ENCODE data around the gene STX2. TPM values are rescaled to one million over a fixed set of nuclear protein-coding genes. Genes with fewer than 3 reads are reported as not detected.
A peak's percentile ranks its signal among the peaks of the same experiment; 100 is the strongest.
"Not testable (repeated sequence)": the region's sequence is repeated elsewhere in the genome, so short reads cannot be mapped to it uniquely, and the experiment has no call there.

Gene STX2
- total RNA-seq, 1 donor from 2014 or later = 33.0 TPM

GRCh38 chr12:130877333-130877732 is 38.3 kb upstream of the STX2 start:
- Mint-ChIP-seq H3K36me3 (ENCODE audit: low read depth, unreplicated experiment) (peaks cover 27% of the 10 kb centered on the region), H3K27ac (ENCODE audit: unreplicated experiment) (no peak overlapping the region), H3K9me3 (ENCODE audit: unreplicated experiment) (no peaks in the 10 kb centered on the region), H3K4me1 (ENCODE audit: low read depth, unreplicated experiment) (peaks cover 16% of the 10 kb centered on the region), H3K4me3 (ENCODE audit: unreplicated experiment) (no peak overlapping the region), H3K27me3 (ENCODE audit: low read depth, unreplicated experiment) (no peaks in the 10 kb centered on the region)
- FAIRE-seq (no peak), DNase-seq (ENCODE audit: low read depth) (no peak)
- H3K27me3 ChIP-seq (ENCODE audit: insufficient read depth, low read length) = no peaks in the 10 kb centered on the region
- no peak overlapping the region for H3K9ac ChIP-seq (ENCODE audit: low read length)
- H3K9me3 ChIP-seq (ENCODE audit: insufficient read depth, low read depth, low read length) = no peaks in the 10 kb centered on the region
- no peak overlapping the region for H2AFZ ChIP-seq (ENCODE audit: low read depth, low read length)
- H3K79me2 ChIP-seq (ENCODE audit: insufficient read depth, low read length) = peaks cover 33% of the 10 kb centered on the region
- H4K20me1 ChIP-seq (ENCODE audit: insufficient read depth, low read length) = peaks cover 71% of the 10 kb centered on the region
- H3K27ac ChIP-seq (ENCODE audit: low read depth, low read length) = no peak overlapping the region
- peaks cover 44% of the 10 kb centered on the region for H3K36me3 ChIP-seq (ENCODE audit: insufficient read depth, low read length)
- no peak overlapping the region for H3K4me2 ChIP-seq (ENCODE audit: low read length)
- H3K4me3 ChIP-seq (ENCODE audit: insufficient read depth, low read depth, low read length) = no peak overlapping the region
- H3K4me1 ChIP-seq (ENCODE audit: insufficient read depth, low read length) = peaks cover 13% of the 10 kb centered on the region
- TF ChIP-seq EZH2 (IDR thresholded peaks at IDR 0.05; ENCODE audit: insufficient read depth, low read length) = no peak
- TF ChIP-seq CTCF (IDR thresholded peaks at IDR 0.05; ENCODE audit: insufficient read depth, low read depth, low read length) = no peak

GRCh38 chr12:130876758-130877157 is 37.7 kb upstream of the STX2 start:
- no peaks in the 10 kb centered on the region for H3K9me3 ChIP-seq (ENCODE audit: insufficient read depth, low read depth, low read length)
- Mint-ChIP-seq H3K27me3 (ENCODE audit: low read depth, unreplicated experiment) (no peaks in the 10 kb centered on the region), H3K9me3 (ENCODE audit: unreplicated experiment) (no peaks in the 10 kb centered on the region), H3K4me1 (ENCODE audit: low read depth, unreplicated experiment) (peaks cover 16% of the 10 kb centered on the region), H3K4me3 (ENCODE audit: unreplicated experiment) (peak overlapping the region; percentile 22), H3K36me3 (ENCODE audit: low read depth, unreplicated experiment) (peaks cover 27% of the 10 kb centered on the region), H3K27ac (ENCODE audit: unreplicated experiment) (no peak overlapping the region)
- H3K4me3 ChIP-seq (ENCODE audit: insufficient read depth, low read depth, low read length) = no peak overlapping the region
- TF ChIP-seq CTCF (IDR thresholded peaks at IDR 0.05; ENCODE audit: insufficient read depth, low read depth, low read length) = no peak
- TF ChIP-seq EZH2 (IDR thresholded peaks at IDR 0.05; ENCODE audit: insufficient read depth, low read length) = no peak
- H3K27me3 ChIP-seq (ENCODE audit: insufficient read depth, low read length) = no peaks in the 10 kb centered on the region
- H3K79me2 ChIP-seq (ENCODE audit: insufficient read depth, low read length) = peaks cover 37% of the 10 kb centered on the region
- FAIRE-seq = no peak
- peaks cover 44% of the 10 kb centered on the region for H3K36me3 ChIP-seq (ENCODE audit: insufficient read depth, low read length)
- no peak overlapping the region for H3K27ac ChIP-seq (ENCODE audit: low read depth, low read length)
- H4K20me1 ChIP-seq (ENCODE audit: insufficient read depth, low read length) = peaks cover 71% of the 10 kb centered on the region
- H2AFZ ChIP-seq (ENCODE audit: low read depth, low read length) = no peak overlapping the region
- no peak overlapping the region for H3K9ac ChIP-seq (ENCODE audit: low read length)
- H3K4me2 ChIP-seq (ENCODE audit: low read length) = no peak overlapping the region
- no peak for DNase-seq (ENCODE audit: low read depth)
- peaks cover 13% of the 10 kb centered on the region for H3K4me1 ChIP-seq (ENCODE audit: insufficient read depth, low read length)

DNA sequence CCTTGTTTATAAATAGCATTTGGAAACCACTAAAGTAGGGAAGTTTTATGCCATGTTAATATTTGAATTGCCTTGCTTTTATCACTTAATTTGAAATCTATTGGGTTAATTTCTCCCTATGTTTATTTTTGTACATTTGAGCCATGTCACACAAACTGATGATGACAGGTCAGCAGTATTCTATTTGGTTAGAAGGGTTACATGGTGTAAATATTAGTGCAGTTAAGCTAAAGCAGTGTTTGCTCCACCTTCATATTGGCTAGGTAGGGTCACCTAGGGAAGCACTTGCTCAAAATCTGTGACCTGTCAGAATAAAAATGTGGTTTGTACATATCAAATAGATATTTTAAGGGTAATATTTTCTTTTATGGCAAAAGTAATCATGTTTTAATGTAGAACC is 37.2 kb upstream of the STX2 start:
- Mint-ChIP-seq H3K4me3 (ENCODE audit: unreplicated experiment) (peak overlapping the region; percentile 22), H3K4me1 (ENCODE audit: low read depth, unreplicated experiment) (peaks cover 16% of the 10 kb centered on the region), H3K36me3 (ENCODE audit: low read depth, unreplicated experiment) (peaks cover 27% of the 10 kb centered on the region), H3K27ac (ENCODE audit: unreplicated experiment) (no peak overlapping the region), H3K27me3 (ENCODE audit: low read depth, unreplicated experiment) (no peaks in the 10 kb centered on the region), H3K9me3 (ENCODE audit: unreplicated experiment) (no peaks in the 10 kb centered on the region)
- Histone ChIP-seq H3K4me2 (ENCODE audit: low read length) (no peak overlapping the region), H3K36me3 (ENCODE audit: insufficient read depth, low read length) (peaks cover 44% of the 10 kb centered on the region), H3K4me3 (ENCODE audit: insufficient read depth, low read depth, low read length) (no peak overlapping the region), H4K20me1 (ENCODE audit: insufficient read depth, low read length) (peaks cover 71% of the 10 kb centered on the region), H3K27me3 (ENCODE audit: insufficient read depth, low read length) (no peaks in the 10 kb centered on the region), H2AFZ (ENCODE audit: low read depth, low read length) (no peak overlapping the region), H3K9ac (ENCODE audit: low read length) (no peak overlapping the region), H3K27ac (ENCODE audit: low read depth, low read length) (no peak overlapping the region), H3K79me2 (ENCODE audit: insufficient read depth, low read length) (peaks cover 37% of the 10 kb centered on the region), H3K9me3 (ENCODE audit: insufficient read depth, low read depth, low read length) (no peaks in the 10 kb centered on the region), H3K4me1 (ENCODE audit: insufficient read depth, low read length) (peaks cover 16% of the 10 kb centered on the region)
- DNase-seq (ENCODE audit: low read depth) = no peak
- no peak for TF ChIP-seq EZH2 (IDR thresholded peaks at IDR 0.05; ENCODE audit: insufficient read depth, low read length)
- TF ChIP-seq CTCF (IDR thresholded peaks at IDR 0.05; ENCODE audit: insufficient read depth, low read depth, low read length) = no peak
- no peak for FAIRE-seq

DNA sequence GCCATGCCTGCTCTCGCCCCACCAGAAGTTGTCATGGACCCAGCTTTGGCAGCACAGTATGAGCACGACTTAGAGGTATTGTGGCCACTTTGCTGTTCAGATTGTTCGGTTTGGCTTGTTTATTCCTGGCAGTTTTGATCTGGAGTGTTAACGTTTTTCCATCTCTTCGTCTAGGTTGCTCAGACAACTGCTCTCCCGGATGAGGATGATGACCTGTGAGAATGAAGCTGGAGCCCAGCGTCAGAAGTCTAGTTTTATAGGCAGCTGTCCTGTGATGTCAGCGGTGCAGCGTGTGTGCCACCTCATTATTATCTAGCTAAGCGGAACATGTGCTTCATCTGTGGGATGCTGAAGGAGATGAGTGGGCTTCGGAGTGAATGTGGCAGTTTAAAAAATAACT is 36.7 kb upstream of the STX2 start:
- H3K4me1 Mint-ChIP-seq (ENCODE audit: low read depth, unreplicated experiment) = peaks cover 16% of the 10 kb centered on the region
- not testable (repeated sequence) for FAIRE-seq; H3K4me3 Mint-ChIP-seq (ENCODE audit: unreplicated experiment)

More for the DNA sequence above, 36.7 kb upstream of the STX2 start:
- peaks cover 27% of the 10 kb centered on the region for H3K36me3 Mint-ChIP-seq (ENCODE audit: low read depth, unreplicated experiment)
- Histone ChIP-seq H3K36me3 (ENCODE audit: insufficient read depth, low read length) (peaks cover 44% of the 10 kb centered on the region), H3K79me2 (ENCODE audit: insufficient read depth, low read length) (peaks cover 37% of the 10 kb centered on the region), H4K20me1 (ENCODE audit: insufficient read depth, low read length) (peaks cover 71% of the 10 kb centered on the region), H3K4me1 (ENCODE audit: insufficient read depth, low read length) (peaks cover 19% of the 10 kb centered on the region)
- H3K27me3 Mint-ChIP-seq (ENCODE audit: low read depth, unreplicated experiment); H3K4me2 ChIP-seq (ENCODE audit: low read length); H3K9me3 ChIP-seq (ENCODE audit: insufficient read depth, low read depth, low read length); DNase-seq (ENCODE audit: low read depth); H3K9me3 Mint-ChIP-seq (ENCODE audit: unreplicated experiment); H3K27ac Mint-ChIP-seq (ENCODE audit: unreplicated experiment); H3K27me3 ChIP-seq (ENCODE audit: insufficient read depth, low read length); H3K4me3 ChIP-seq (ENCODE audit: insufficient read depth, low read depth, low read length); H2AFZ ChIP-seq (ENCODE audit: low read depth, low read length); H3K27ac ChIP-seq (ENCODE audit: low read depth, low read length); H3K9ac ChIP-seq (ENCODE audit: low read length): not testable (repeated sequence)
